IMR-90 (cell line): ENCODE measurements around the gene SPDYE2B. TPM values are rescaled to one million over a fixed set of nuclear protein-coding genes. Genes with fewer than 3 reads are reported as not detected.
"Not testable (repeated sequence)": the region's sequence is repeated elsewhere in the genome, so short reads cannot be mapped to it uniquely, and the experiment has no call there.

Experiments used
- ATAC-seq: fragments of 200-7000 bp; cut with Tn5 transposase; 2 replicates; pipeline ENCODE4 v1.9.1; 2020; ENCODE audit warnings: low read depth, mild to moderate bottlenecking, moderate library complexity
- BruUV-seq: library from RNA; stranded (reverse); fragments of 400-500 nt; replicated peaks from 2 replicates; lab custom pipeline; 2021; lab: Mats Ljungman, UMichigan
- CTCF ChIA-PET: fragments of 300-600 bp; formaldehyde crosslinking; extraction: SDS; loops from one replicate; lab custom pipeline; 2021; ENCODE audit warnings: antibody characterized with exemption; lab: Yijun Ruan, JAX
- POLR2A ChIA-PET: fragments of 300-600 bp; sonication (Branson Sonifier 250); formaldehyde crosslinking; loops from one replicate; lab custom pipeline; 2022; ENCODE audit warnings: antibody characterized with exemption; ENCODE audit not compliant: unreplicated experiment; lab: Charles Lee
- DNase-seq: peaks from one replicate; pipeline ENCODE4 v3.0.0; 2013
- H2AFZ ChIP-seq: replicated peaks from 2 replicates; pipeline ENCODE3; 2013; ENCODE audit warnings: low read length, mild to moderate bottlenecking; ENCODE audit not compliant: poor library complexity
- H2AK5ac ChIP-seq: 2 replicates; pipeline ENCODE4 v1.6.1; 2013; ENCODE audit warnings: low read depth, low read length, inconsistent platforms
- H2AK9ac ChIP-seq: replicated peaks from 2 replicates; pipeline ENCODE3; 2013; ENCODE audit warnings: mild to moderate bottlenecking, low read depth, low read length, moderate library complexity; ENCODE audit not compliant: poor library complexity
- H2BK120ac ChIP-seq: 2 replicates; pipeline ENCODE4 v1.6.1; 2013; ENCODE audit warnings: low read depth, low read length, inconsistent platforms
- H2BK15ac ChIP-seq: 3 replicates; pipeline ENCODE4 v1.6.1; 2013; ENCODE audit warnings: low read depth, low read length, inconsistent platforms
- H2BK20ac ChIP-seq: 2 replicates; pipeline ENCODE4 v1.6.1; 2013; ENCODE audit warnings: low read depth, mild to moderate bottlenecking, inconsistent platforms, low read length, moderate library complexity
- H2BK5ac ChIP-seq: 2 replicates; pipeline ENCODE4 v1.6.1; 2013; ENCODE audit warnings: mild to moderate bottlenecking, low read depth, low read length, inconsistent platforms; ENCODE audit not compliant: poor library complexity, severe bottlenecking
- H3K14ac ChIP-seq: replicated peaks from 2 replicates; pipeline ENCODE4 v1.6.1; 2013; ENCODE audit warnings: low read depth, low read length, inconsistent platforms
- H3K18ac ChIP-seq: 2 replicates; pipeline ENCODE4 v1.6.1; 2013; ENCODE audit warnings: low read depth, low read length, control low read depth
- H3K23ac ChIP-seq: 2 replicates; pipeline ENCODE4 v1.6.1; 2013; ENCODE audit warnings: low read depth, low read length, inconsistent platforms
- H3K27ac ChIP-seq: 2 replicates; pipeline ENCODE4 v1.5.1; 2013; ENCODE audit warnings: mild to moderate bottlenecking, control low read depth, low read length; ENCODE audit not compliant: insufficient read depth
- H3K27me3 ChIP-seq: 2 replicates; pipeline ENCODE4 v1.6.1; 2013; ENCODE audit warnings: low read length; ENCODE audit not compliant: control insufficient read depth, insufficient read depth
- H3K36me3 ChIP-seq: 2 replicates; pipeline ENCODE4 v1.6.1; 2013; ENCODE audit warnings: low read length, mixed read lengths; ENCODE audit not compliant: control insufficient read depth, insufficient read depth
- H3K4ac ChIP-seq: 2 replicates; pipeline ENCODE4 v1.6.1; 2013; ENCODE audit warnings: low read depth, low read length, inconsistent platforms
- H3K4me1 ChIP-seq: 2 replicates; pipeline ENCODE4 v1.6.1; 2013; ENCODE audit warnings: low read length, mixed read lengths; ENCODE audit not compliant: control insufficient read depth, insufficient read depth
- H3K4me2 ChIP-seq: 2 replicates; pipeline ENCODE4 v1.6.1; 2013; ENCODE audit warnings: low read depth, mild to moderate bottlenecking, control low read depth, low read length, moderate library complexity
- H3K4me3 ChIP-seq: 2 replicates; pipeline ENCODE4 v1.5.1; 2013; ENCODE audit warnings: low read depth, mild to moderate bottlenecking, control low read depth, low read length, moderate library complexity; ENCODE audit not compliant: insufficient read depth
- H3K56ac ChIP-seq: 2 replicates; pipeline ENCODE4 v1.6.1; 2013; ENCODE audit warnings: low read length, inconsistent platforms; ENCODE audit not compliant: insufficient read depth; ENCODE audit errors: extremely low read depth
- H3K79me1 ChIP-seq, 2 experiments: 2 replicates each; pipeline ENCODE4 v1.6.1; 2013; ENCODE audit warnings: low read length in 2 of 2, inconsistent platforms in 1 of 2, low read depth in 1 of 2
- H3K9ac ChIP-seq: 2 replicates; pipeline ENCODE4 v1.6.1; 2013; ENCODE audit warnings: low read depth, low read length, control low read depth
- H3K9me1 ChIP-seq: 2 replicates; pipeline ENCODE4 v1.6.1; 2013; ENCODE audit warnings: low read length, inconsistent platforms; ENCODE audit not compliant: insufficient read depth
- H3K9me3 ChIP-seq: 2 replicates; pipeline ENCODE4 v1.6.1; 2013; ENCODE audit warnings: low read length; ENCODE audit not compliant: control insufficient read depth, insufficient read depth
- H4K20me1 ChIP-seq: 2 replicates; pipeline ENCODE4 v1.6.1; 2013; ENCODE audit warnings: low read length, inconsistent platforms; ENCODE audit not compliant: insufficient read depth
- H4K5ac ChIP-seq: 2 replicates; pipeline ENCODE4 v1.6.1; 2013; ENCODE audit warnings: mild to moderate bottlenecking, low read depth, low read length, control low read depth
- H4K8ac ChIP-seq, 2 experiments: 2 replicates each; pipeline ENCODE4 v1.6.1; 2013; ENCODE audit warnings: low read depth in 2 of 2, low read length in 2 of 2, control low read depth in 1 of 2, inconsistent platforms in 1 of 2
- H4K91ac ChIP-seq: 2 replicates; pipeline ENCODE4 v1.6.1; 2013; ENCODE audit warnings: low read depth, low read length, inconsistent platforms; ENCODE audit not compliant: insufficient read depth
- WGBS, 2 experiments: methylation state at CpG; one replicate each; pipeline versions ENCODE4 v1.1.5 to v1.1.7; 2013; ENCODE audit warnings: missing lambda C conversion rate in 2 of 2; ENCODE audit not compliant: insufficient read length in 1 of 2; ENCODE audit errors: extremely low coverage in 2 of 2; 5-methylcytosine and 5-hydroxymethylcytosine counted together
- dilution Hi-C: fragments of 300-500 bp; cut with HindIII; formaldehyde crosslinking; loops from one replicate; pipeline ENCODE4 v1.14.3; 2018; ENCODE audit warnings: low sequenced_read_pairs; ENCODE audit not compliant: unreplicated experiment
- in situ Hi-C: fragments of 300-500 bp; cut with MboI; formaldehyde crosslinking; loops from 3 replicates; pipeline ENCODE4 v1.14.3; 2019; ENCODE audit warnings: low sequenced_read_pairs, inconsistent platforms, mixed read lengths
- intact Hi-C: fragments of 100-400 bp; cut with micrococcal nuclease; formaldehyde crosslinking; loops from 2 replicates; pipeline ENCODE4 v1.10.0; 2022
- polyA plus RNA-seq, 3 experiments: library from polyadenylated mRNA; depleted of rRNA; stranded (reverse); fragments of >200 nt; gene quantifications; 2 replicates each; pipeline ENCODE4 v1.2.3, GENCODE V29; 2012; ENCODE audit warnings: low replicate concordance in 1 of 3
- total RNA-seq: library from RNA; depleted of rRNA; stranded (reverse); fragments of >200 nt; gene quantifications from 2 replicates; pipeline ENCODE4 v1.2.3, GENCODE V29; 2012

The SPDYE2B gene
- total and polyA plus RNA-seq, 2 of the 4 experiments (the other 2 are of a cell fraction) = not detected

- H3K4ac ChIP-seq, H2BK120ac ChIP-seq, BruUV-seq, CTCF ChIA-PET, dilution Hi-C loops, in situ Hi-C loops, H3K18ac ChIP-seq, H4K91ac ChIP-seq, H4K20me1 ChIP-seq, H3K27ac ChIP-seq, H2BK5ac ChIP-seq, H2AK9ac ChIP-seq, H4K8ac ChIP-seq, H3K79me1 ChIP-seq, H2BK15ac ChIP-seq, H3K9ac ChIP-seq, H3K4me1 ChIP-seq, H2BK20ac ChIP-seq, H3K56ac ChIP-seq, H3K4me3 ChIP-seq, H3K14ac ChIP-seq, H3K36me3 ChIP-seq, intact Hi-C loops, H2AFZ ChIP-seq, H2AK5ac ChIP-seq, H3K27me3 ChIP-seq, POLR2A ChIA-PET, ATAC-seq, DNase-seq, H4K5ac ChIP-seq, H3K4me2 ChIP-seq, H3K9me1 ChIP-seq, H3K23ac ChIP-seq, H3K9me3 ChIP-seq: not testable (repeated sequence)
- no CpG with 5 or more reads among the region's 9 CpGs for WGBS, 2 experiments
Observed at GRCh38 chr7:102673447-102674067, 23.4 kb downstream of the SPDYE2B start.

DNA sequence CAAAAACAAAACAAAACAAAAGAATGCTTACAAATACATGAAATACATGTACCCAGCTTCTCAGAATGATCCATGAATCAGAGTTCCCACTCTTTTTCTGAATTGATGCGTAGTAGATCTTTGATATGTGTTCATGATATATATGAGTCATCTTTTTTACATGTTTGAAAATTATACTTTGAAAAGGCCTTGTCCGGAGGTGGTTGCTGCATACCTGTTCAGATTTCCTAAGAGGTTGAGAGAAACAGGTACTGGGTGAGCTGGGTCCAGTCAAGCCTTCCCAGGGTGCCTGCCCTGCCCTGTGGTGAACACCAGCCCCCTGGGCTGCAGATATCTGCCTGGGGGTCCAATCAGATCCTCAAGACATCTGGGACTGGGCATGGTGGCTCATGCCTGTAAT lies 25.4 kb downstream of the SPDYE2B start:
- BruUV-seq, H2BK15ac ChIP-seq, H3K18ac ChIP-seq, H4K5ac ChIP-seq, H2AFZ ChIP-seq, POLR2A ChIA-PET, ATAC-seq, H3K4me3 ChIP-seq, H3K56ac ChIP-seq, H3K4me2 ChIP-seq, H4K20me1 ChIP-seq, DNase-seq, H2AK9ac ChIP-seq, H4K91ac ChIP-seq, H2BK20ac ChIP-seq, H2BK120ac ChIP-seq, dilution Hi-C loops, in situ Hi-C loops, H3K9me1 ChIP-seq, H3K27me3 ChIP-seq, H3K9ac ChIP-seq, H3K14ac ChIP-seq, H3K23ac ChIP-seq, H3K36me3 ChIP-seq, H3K4me1 ChIP-seq, intact Hi-C loops, H3K27ac ChIP-seq, H3K9me3 ChIP-seq, H2BK5ac ChIP-seq, CTCF ChIA-PET, H2AK5ac ChIP-seq, H4K8ac ChIP-seq, H3K4ac ChIP-seq, H3K79me1 ChIP-seq: not testable (repeated sequence)
- no CpG with 5 or more reads among the region's 2 CpGs for WGBS, 2 experiments
